ENCODE data around the gene WNT3.

The WNT3 gene

GRCh38 chr17:46837521-46837920 lies 19.0 kb upstream of the WNT3 start:
- Histone ChIP-seq H3K36me3 (ENCODE audit: low read depth) (no peaks in the 10 kb centered on the region), H3K4me1 (ENCODE audit: insufficient read depth, poor library complexity, severe bottlenecking) (no peaks in the 10 kb centered on the region), H3K4me3 (ENCODE audit: severe bottlenecking) (no peak overlapping the region), H3K27ac (ENCODE audit: poor library complexity, severe bottlenecking) (no peak overlapping the region), H3K27me3 (ENCODE audit: insufficient read depth, poor library complexity, severe bottlenecking) (peaks cover 8% of the 10 kb centered on the region), H3K9me3 (ENCODE audit: severe bottlenecking) (no peaks in the 10 kb centered on the region)
- TF ChIP-seq, protein P1, sequence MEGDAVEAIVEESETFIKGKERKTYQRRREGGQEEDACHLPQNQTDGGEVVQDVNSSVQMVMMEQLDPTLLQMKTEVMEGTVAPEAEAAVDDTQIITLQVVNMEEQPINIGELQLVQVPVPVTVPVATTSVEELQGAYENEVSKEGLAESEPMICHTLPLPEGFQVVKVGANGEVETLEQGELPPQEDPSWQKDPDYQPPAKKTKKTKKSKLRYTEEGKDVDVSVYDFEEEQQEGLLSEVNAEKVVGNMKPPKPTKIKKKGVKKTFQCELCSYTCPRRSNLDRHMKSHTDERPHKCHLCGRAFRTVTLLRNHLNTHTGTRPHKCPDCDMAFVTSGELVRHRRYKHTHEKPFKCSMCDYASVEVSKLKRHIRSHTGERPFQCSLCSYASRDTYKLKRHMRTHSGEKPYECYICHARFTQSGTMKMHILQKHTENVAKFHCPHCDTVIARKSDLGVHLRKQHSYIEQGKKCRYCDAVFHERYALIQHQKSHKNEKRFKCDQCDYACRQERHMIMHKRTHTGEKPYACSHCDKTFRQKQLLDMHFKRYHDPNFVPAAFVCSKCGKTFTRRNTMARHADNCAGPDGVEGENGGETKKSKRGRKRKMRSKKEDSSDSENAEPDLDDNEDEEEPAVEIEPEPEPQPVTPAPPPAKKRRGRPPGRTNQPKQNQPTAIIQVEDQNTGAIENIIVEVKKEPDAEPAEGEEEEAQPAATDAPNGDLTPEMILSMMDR (IDR thresholded peaks at IDR 0.05; ENCODE audit: poor library complexity, severe bottlenecking) = no peak
- DNase-seq (ENCODE audit: low spot score) = no peak
- no peak for ATAC-seq (ENCODE audit: low read depth)

GRCh38 chr17:46836500-46836899 lies 18.0 kb upstream of the WNT3 start:
- Histone ChIP-seq H3K27ac (ENCODE audit: poor library complexity, severe bottlenecking) (no peak overlapping the region), H3K27me3 (ENCODE audit: insufficient read depth, poor library complexity, severe bottlenecking) (peaks cover 8% of the 10 kb centered on the region), H3K9me3 (ENCODE audit: severe bottlenecking) (no peaks in the 10 kb centered on the region), H3K4me3 (ENCODE audit: severe bottlenecking) (no peak overlapping the region), H3K36me3 (ENCODE audit: low read depth) (no peaks in the 10 kb centered on the region), H3K4me1 (ENCODE audit: insufficient read depth, poor library complexity, severe bottlenecking) (no peaks in the 10 kb centered on the region)
- ATAC-seq (ENCODE audit: low read depth) = no peak
- DNase-seq (ENCODE audit: low spot score) = no peak
- TF ChIP-seq, protein P1 (IDR thresholded peaks at IDR 0.05; ENCODE audit: poor library complexity, severe bottlenecking) = no peak

DNA sequence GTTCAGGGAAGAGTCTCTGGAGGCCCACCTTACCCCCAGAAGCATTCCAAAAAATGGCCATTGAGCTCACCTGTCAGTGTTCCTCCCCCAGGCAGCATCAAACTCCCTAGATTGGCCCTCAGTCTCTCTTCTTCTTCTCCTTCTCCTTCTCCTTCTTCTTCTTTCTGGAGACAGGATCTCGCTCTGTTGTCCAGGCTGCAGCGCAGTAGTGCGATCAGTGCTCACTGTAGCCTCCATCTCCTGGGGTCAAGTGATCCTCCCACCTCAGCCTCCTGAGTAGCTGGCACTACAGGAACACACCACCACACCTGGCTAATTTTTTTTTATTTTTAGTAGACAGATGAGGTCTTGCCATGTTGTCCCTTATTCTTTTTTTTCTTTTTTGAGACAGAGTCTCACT lies 16.4 kb upstream of the WNT3 start:
- Histone ChIP-seq H3K4me3 (ENCODE audit: severe bottlenecking) (no peak overlapping the region), H3K27ac (ENCODE audit: poor library complexity, severe bottlenecking) (no peak overlapping the region), H3K4me1 (ENCODE audit: insufficient read depth, poor library complexity, severe bottlenecking) (no peaks in the 10 kb centered on the region), H3K27me3 (ENCODE audit: insufficient read depth, poor library complexity, severe bottlenecking) (no peaks in the 10 kb centered on the region), H3K36me3 (ENCODE audit: low read depth) (no peaks in the 10 kb centered on the region), H3K9me3 (ENCODE audit: severe bottlenecking) (no peaks in the 10 kb centered on the region)
- DNase-seq (ENCODE audit: low spot score) = no peak
- TF ChIP-seq, protein P1 (IDR thresholded peaks at IDR 0.05; ENCODE audit: poor library complexity, severe bottlenecking) = no peak
- ATAC-seq (ENCODE audit: low read depth) = no peak

DNA sequence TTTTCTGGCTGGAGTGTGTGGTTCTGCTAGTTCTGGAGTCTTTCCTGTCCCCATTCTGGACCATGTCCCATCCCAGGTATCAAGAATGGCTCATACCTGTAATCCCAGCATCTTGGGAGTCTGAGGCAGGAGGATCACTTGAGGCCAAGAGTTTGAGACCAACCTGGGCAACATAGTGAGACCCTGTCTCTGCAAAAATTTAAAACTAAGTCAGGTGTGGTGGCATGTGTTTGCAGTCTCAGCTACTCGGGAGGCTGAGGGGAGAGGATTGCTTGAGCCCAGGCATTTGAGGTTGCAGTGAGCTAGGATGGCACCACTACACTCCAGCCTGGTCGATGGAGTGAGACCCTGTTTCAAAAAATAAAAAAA lies 15.3 kb upstream of the WNT3 start:
- TF ChIP-seq, protein P1 (IDR thresholded peaks at IDR 0.05; ENCODE audit: poor library complexity, severe bottlenecking) = no peak
- no peak for ATAC-seq (ENCODE audit: low read depth)
- H3K4me1 ChIP-seq (ENCODE audit: insufficient read depth, poor library complexity, severe bottlenecking) = no peaks in the 10 kb centered on the region
- no peak for DNase-seq (ENCODE audit: low spot score)
- H3K36me3 ChIP-seq (ENCODE audit: low read depth) = no peaks in the 10 kb centered on the region
- no peak overlapping the region for H3K27ac ChIP-seq (ENCODE audit: poor library complexity, severe bottlenecking)
- no peaks in the 10 kb centered on the region for H3K27me3 ChIP-seq (ENCODE audit: insufficient read depth, poor library complexity, severe bottlenecking)
- no peak overlapping the region for H3K4me3 ChIP-seq (ENCODE audit: severe bottlenecking)
- no peaks in the 10 kb centered on the region for H3K9me3 ChIP-seq (ENCODE audit: severe bottlenecking)

DNA sequence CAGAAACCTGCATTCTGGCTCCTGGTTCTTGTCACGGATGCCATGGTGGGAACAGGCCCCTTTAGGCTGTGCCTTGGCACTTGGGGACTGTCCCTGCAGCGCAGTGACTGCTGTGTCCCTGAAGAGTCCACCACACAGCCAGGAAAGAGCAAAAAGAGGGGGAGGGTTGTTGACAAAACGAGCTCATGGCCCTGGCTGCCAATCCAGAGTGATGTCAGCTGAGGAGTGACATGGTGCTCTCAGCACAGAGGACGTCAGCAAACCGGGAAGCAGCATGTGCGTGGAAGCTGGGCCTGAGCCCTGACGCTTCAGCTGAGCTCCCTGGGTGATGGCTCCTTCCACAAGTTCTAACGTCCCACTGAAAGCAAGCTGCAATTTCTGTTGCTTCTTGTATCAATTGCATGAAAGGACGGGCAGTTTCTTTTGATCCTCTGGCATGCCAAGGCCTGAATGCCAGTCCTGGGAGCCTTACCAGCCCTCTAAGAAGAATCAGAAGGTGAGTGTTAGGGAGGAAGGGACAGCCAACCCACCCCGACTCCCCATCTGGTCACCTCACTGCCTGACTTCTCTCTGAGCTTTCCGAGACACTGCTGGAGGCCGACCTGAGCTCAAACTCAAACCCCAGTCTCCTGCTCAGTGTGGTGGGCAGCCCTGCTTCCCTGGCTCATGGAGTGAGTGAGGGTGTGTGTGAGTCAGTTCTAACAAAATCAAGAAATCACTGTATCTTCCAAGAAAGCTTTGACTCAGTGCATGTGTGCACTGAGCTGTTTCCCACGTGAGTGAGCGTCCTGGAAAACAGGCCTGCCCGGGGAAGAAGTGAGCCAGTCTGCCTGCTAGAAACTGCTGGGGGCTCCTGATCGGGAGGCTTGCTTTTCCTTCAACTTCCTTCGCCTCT lies 14.7 kb upstream of the WNT3 start:
- H3K27me3 ChIP-seq (ENCODE audit: insufficient read depth, poor library complexity, severe bottlenecking) = no peaks in the 10 kb centered on the region
- H3K9me3 ChIP-seq (ENCODE audit: severe bottlenecking) = no peaks in the 10 kb centered on the region
- ATAC-seq (ENCODE audit: low read depth) (peak; percentile 73), DNase-seq (ENCODE audit: low spot score) (no peak)
- H3K4me3 ChIP-seq (ENCODE audit: severe bottlenecking) = no peak overlapping the region
- TF ChIP-seq, protein P1 (IDR thresholded peaks at IDR 0.05; ENCODE audit: poor library complexity, severe bottlenecking) = no peak
- no peaks in the 10 kb centered on the region for H3K36me3 ChIP-seq (ENCODE audit: low read depth)
- no peak overlapping the region for H3K27ac ChIP-seq (ENCODE audit: poor library complexity, severe bottlenecking)
- H3K4me1 ChIP-seq (ENCODE audit: insufficient read depth, poor library complexity, severe bottlenecking) = no peaks in the 10 kb centered on the region

Measured in RWPE2 (cell line).